ENCODE data around the gene ZMIZ1.

ZMIZ1 gene

DNA sequence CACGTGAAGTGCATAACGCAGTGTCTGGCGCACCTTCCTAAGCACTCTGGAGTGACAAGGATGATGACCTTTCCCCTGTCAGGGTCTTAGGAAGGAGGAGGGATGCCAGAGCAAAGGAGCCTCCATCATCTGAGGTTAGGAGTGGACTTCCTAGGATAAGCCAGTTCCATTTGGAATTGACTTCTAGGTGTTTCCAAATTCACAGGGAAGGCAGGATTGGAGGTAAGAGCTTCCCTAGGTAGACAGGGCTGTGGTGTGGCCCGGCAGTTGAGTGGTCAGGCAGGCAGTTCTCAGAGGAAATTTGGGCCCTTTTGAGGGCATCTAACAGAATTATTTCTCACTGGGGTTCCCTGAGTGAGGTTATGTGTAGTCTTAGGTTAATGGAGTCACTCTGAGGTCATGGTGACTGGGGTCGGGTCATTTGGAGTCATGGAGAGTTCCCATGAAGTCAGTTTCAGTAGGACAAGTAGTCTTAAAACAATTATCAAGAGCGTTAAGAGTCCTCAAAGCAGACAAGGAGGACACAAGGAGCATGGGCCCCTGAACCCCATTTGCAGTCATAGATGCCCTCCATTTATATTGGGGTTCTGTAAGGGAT, 286.8 kb downstream of the ZMIZ1 start:
- TF ChIP-seq, protein P1, sequence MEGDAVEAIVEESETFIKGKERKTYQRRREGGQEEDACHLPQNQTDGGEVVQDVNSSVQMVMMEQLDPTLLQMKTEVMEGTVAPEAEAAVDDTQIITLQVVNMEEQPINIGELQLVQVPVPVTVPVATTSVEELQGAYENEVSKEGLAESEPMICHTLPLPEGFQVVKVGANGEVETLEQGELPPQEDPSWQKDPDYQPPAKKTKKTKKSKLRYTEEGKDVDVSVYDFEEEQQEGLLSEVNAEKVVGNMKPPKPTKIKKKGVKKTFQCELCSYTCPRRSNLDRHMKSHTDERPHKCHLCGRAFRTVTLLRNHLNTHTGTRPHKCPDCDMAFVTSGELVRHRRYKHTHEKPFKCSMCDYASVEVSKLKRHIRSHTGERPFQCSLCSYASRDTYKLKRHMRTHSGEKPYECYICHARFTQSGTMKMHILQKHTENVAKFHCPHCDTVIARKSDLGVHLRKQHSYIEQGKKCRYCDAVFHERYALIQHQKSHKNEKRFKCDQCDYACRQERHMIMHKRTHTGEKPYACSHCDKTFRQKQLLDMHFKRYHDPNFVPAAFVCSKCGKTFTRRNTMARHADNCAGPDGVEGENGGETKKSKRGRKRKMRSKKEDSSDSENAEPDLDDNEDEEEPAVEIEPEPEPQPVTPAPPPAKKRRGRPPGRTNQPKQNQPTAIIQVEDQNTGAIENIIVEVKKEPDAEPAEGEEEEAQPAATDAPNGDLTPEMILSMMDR (conservative IDR thresholded peaks at IDR 0.05; ENCODE audit: control insufficient read depth, insufficient read depth, low read depth, low read length): no peak
- DNase-seq (ENCODE audit: low read depth): no peak
- no peak overlapping the region for H3K4me3 ChIP-seq (ENCODE audit: control insufficient read depth, low read depth, low read length)

DNA sequence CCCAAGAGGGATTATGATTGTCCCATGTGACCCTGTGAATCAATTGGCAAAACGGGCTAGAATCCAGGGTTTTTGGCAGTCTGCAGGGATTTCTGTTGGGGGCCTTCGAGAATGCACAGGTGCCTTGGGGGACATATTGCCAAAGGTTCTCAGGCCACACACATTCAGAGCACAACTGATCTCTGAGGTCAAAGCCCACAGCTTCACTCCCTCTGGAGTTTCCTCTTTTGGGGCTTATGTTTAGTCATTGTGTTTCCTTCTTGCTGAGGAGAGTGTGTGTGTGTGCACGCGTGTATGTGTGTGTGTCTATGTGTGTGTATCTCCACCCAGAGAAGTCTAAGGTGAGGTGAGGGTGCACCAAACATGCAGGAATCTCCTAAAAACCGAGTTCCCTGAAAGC, 287.3 kb downstream of the ZMIZ1 start:
- DNase-seq (ENCODE audit: low read depth): no peak
- H3K4me3 ChIP-seq (ENCODE audit: control insufficient read depth, low read depth, low read length): no peak overlapping the region
- TF ChIP-seq, protein P1 (conservative IDR thresholded peaks at IDR 0.05; ENCODE audit: control insufficient read depth, insufficient read depth, low read depth, low read length): no peak

DNA sequence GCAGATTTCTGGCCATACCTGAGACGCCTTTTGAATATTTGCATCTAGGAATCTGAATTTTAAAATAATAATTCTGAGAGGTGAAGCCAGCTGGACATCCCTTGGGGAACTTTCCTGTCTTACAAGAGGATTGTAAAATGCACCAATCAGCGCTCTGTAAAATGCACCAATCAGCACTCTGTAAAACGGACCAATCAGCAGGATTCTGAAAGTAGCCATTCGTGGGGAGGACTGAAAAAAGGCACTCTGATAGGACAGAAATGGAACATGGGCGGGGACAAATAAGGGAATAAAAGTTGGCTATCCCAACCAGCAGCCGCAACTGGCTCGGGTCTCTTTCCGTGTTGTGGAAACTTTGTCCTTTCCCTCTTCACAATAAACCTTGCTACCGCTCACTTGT, 288.4 kb downstream of the ZMIZ1 start:
- no peak overlapping the region for H3K4me3 ChIP-seq (ENCODE audit: control insufficient read depth, low read depth, low read length)
- no peak for DNase-seq (ENCODE audit: low read depth)
- TF ChIP-seq, protein P1 (conservative IDR thresholded peaks at IDR 0.05; ENCODE audit: control insufficient read depth, insufficient read depth, low read depth, low read length): no peak

DNA sequence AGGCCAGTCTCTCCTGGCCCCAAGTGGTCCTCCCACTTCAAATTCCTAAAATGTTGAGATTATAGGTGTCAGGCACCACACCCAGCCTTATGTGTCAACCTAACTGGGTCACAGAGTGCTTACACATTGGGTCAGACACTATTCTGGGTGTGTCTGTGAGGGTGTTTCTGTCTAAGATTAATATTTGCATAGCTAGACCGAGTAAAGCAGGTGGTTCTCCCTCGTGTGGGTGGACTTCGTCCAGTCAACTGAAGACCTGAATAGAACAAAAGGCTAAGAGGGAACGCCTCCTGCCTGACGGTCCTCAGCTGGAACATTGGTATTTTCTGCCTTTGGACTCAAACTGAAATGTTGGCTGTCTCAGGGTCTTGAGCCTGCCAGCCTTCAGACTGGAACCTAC, 290.0 kb downstream of the ZMIZ1 start:
- DNase-seq (ENCODE audit: low read depth): no peak
- TF ChIP-seq, protein P1 (conservative IDR thresholded peaks at IDR 0.05; ENCODE audit: control insufficient read depth, insufficient read depth, low read depth, low read length): no peak
- H3K4me3 ChIP-seq (ENCODE audit: control insufficient read depth, low read depth, low read length): no peak overlapping the region

DNA sequence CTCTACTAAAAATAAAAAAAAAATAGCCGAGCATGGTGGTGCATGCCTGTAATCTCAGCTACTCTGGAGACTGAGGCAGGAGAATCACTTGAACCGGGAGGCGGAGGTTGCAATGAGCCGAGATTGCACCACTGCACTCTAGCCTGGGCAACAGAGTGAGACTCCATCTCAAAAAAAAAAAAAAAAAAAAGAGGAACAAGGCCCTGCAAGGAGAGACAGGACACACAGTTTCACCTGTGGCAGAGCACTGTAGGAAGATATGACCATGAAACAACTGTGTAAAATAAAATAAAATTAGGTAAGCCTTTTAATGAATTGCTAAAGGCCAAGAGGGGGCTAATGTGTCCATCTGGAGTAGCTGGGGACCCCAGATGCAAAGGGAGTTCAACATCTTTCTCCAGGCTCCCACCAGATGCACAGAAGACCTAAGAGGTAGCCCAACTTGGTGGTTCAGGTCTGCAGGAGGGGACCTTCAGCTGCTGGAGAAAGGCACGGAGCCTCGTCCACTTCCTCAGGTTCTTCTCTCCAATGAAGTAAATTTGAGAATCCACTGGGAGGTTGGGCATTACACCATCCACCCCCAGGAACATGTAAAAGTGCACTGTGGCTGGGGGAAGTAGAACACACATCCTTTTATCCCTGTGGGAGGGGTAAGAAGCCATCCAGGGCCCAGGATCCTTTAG, 291.2 kb downstream of the ZMIZ1 start:
- TF ChIP-seq, protein P1 (conservative IDR thresholded peaks at IDR 0.05; ENCODE audit: control insufficient read depth, insufficient read depth, low read depth, low read length): no peak
- DNase-seq (ENCODE audit: low read depth): no peak
- no peak overlapping the region for H3K4me3 ChIP-seq (ENCODE audit: control insufficient read depth, low read depth, low read length)

DNA sequence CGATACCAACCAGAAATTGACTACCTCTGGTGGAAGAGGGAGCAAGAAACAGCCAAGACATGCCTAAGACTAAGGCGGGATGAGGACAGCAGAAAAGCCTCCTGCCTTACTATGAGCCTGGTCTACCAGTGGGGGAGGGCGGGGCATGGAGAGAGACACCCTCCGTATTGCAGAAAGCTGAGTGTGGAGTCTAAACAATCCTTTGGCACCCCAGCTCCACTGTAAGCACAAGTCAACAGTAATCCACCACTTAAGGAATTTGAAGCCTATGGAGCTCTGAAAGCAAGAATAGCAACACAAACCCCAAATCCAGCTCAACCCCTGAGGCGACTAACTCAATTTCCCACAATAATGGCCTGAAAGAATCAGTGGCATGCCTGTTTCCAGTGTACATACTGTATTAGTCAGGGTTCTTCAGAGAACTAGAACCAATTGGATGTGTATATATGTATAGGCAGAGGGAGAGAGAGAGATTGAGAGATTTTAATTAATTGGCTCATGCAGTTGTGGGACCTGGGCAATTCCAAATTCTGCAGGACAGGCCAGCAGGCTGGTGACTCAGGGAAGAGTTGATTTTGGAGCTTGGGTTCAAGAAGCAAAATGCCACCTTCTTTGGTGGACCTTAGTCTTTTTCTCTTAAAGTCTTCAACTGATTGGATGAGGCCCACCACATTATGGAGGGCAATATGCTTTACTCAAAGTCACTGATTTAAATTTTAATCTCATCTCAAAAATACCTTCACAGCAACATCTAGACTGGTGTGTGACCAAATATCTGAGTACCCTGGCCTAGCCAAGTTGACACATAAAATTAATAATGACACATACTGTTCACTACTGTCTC, 292.0 kb downstream of the ZMIZ1 start:
- no peak for DNase-seq (ENCODE audit: low read depth)
- TF ChIP-seq, protein P1 (conservative IDR thresholded peaks at IDR 0.05; ENCODE audit: control insufficient read depth, insufficient read depth, low read depth, low read length): no peak
- no peak overlapping the region for H3K4me3 ChIP-seq (ENCODE audit: control insufficient read depth, low read depth, low read length)
